Epidermal melanocyte (primary cell): ENCODE measurements around the gene GLRX5.
A peak's percentile ranks its signal among the peaks of the same experiment; 100 is the strongest.
"Not testable (repeated sequence)": the region's sequence is repeated elsewhere in the genome, so short reads cannot be mapped to it uniquely, and the experiment has no call there.

ENCODE experiments used
- DNase-seq: peaks from one replicate; pipeline ENCODE4 v3.0.0; 2011; ENCODE audit warnings: low spot score; ENCODE audit not compliant: insufficient read length

Gene GLRX5

GRCh38 chr14:95498622-95499353 is 36.1 kb upstream of the GLRX5 start:
- DNase-seq = no peak

- DNase-seq = no peak
Measured at GRCh38 chr14:95499354-95499750, 35.5 kb upstream of the GLRX5 start.

GRCh38 chr14:95500201-95500681 is 34.6 kb upstream of the GLRX5 start:
- no peak for DNase-seq

- DNase-seq = no peak
Measured at GRCh38 chr14:95500772-95501401, 34.0 kb upstream of the GLRX5 start.

GRCh38 chr14:95502381-95502950 is 32.4 kb upstream of the GLRX5 start:
- no peak for DNase-seq

- no peak for DNase-seq
Measured at GRCh38 chr14:95503365-95504134, 31.3 kb upstream of the GLRX5 start.

- no peak for DNase-seq
Measured at GRCh38 chr14:95504135-95505029, 30.5 kb upstream of the GLRX5 start.

- no peak for DNase-seq
Measured at GRCh38 chr14:95505030-95505589, 29.7 kb upstream of the GLRX5 start.

- DNase-seq = peak; percentile 84
Measured at GRCh38 chr14:95507174-95507573, 27.7 kb upstream of the GLRX5 start.

- DNase-seq = no peak
Measured at GRCh38 chr14:95507701-95508103, 27.1 kb upstream of the GLRX5 start.

- no peak for DNase-seq
Measured at GRCh38 chr14:95508377-95508776, 26.5 kb upstream of the GLRX5 start.

- no peak for DNase-seq
Measured at GRCh38 chr14:95509495-95509894, 25.4 kb upstream of the GLRX5 start.

- not testable (repeated sequence) for DNase-seq
Measured at GRCh38 chr14:95510344-95510743, 24.5 kb upstream of the GLRX5 start.

GRCh38 chr14:95510804-95511203 is 24.0 kb upstream of the GLRX5 start:
- no peak for DNase-seq

GRCh38 chr14:95511687-95512086 is 23.2 kb upstream of the GLRX5 start:
- DNase-seq = no peak

- DNase-seq = no peak
Measured at GRCh38 chr14:95513291-95513690, 21.6 kb upstream of the GLRX5 start.

GRCh38 chr14:95514131-95515079 is 20.4 kb upstream of the GLRX5 start:
- DNase-seq = no peak

GRCh38 chr14:95515080-95515489 is 19.8 kb upstream of the GLRX5 start:
- DNase-seq = peak; percentile 84
